ENCODE measurements around the gene SIN3B.

- no peak for TF ChIP-seq CTCF (IDR thresholded peaks at IDR 0.05)
- TF ChIP-seq POLR2A (IDR thresholded peaks at IDR 0.05): no peak
These were observed 86.5 kb downstream of the SIN3B start for GRCh38 chr19:16915734-16916133.

All from transverse colon (tissue), 3 donors.